Stimulated activated CD8-positive, alpha-beta memory T cell treated with anti-CD3 and anti-CD28 coated beads, Interleukin-4, amount 100 ng/mL, for 4 hours (primary cell): Measurements from ENCODE around the gene PRSS57.
A peak's percentile ranks its signal among the peaks of the same experiment; 100 is the strongest.

ENCODE experiments used
- DNase-seq, 2 donors: peaks; one replicate each; pipeline ENCODE4 v3.0.0-alpha.2; 2020; ENCODE audit warnings: low read depth in 2 of 2, low spot score in 1 of 2

PRSS57 gene

DNA sequence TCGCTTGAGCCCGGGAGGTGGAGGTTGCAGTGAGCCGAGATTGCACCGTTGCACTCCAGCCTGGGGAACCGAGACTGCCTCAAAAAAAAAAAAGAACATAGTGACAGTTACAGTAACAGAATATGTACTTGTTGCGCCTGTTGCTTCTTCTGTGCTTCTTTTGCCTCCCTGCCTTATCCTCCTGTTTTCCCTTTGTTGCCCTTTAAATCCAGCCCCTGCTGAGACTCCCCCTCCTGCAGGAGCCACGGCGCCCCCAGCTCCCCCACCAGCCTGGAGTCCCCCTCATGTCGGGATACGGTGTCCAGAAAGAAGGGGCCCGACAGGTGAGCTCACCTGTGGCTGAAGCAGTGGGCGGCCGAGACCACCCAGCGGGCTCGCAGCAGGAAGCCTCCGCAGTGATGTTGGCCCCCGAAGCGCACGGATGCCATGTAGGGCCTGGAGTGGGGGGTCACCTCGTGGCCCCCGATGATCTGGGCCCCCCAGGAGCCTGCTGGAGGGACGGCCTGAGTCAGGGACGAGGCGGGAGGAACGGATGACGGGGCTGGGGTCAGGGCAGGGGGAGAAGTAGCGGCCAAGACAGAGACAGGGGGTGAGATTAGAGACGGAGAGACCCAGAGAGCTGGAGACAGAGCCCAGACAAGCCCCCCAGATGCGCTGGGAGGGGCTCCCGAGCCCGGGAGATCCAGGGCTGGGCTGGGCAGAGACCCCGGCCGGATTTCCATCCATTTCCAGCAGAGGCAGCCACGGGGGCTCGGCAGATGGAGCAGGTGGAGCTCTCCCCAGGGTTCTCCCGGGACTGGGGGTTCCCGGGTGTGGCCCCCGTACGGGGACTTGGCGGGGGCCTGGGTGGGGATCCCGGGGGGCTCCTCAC is 536 bp downstream of the PRSS57 start:
- DNase-seq: no peak

DNA sequence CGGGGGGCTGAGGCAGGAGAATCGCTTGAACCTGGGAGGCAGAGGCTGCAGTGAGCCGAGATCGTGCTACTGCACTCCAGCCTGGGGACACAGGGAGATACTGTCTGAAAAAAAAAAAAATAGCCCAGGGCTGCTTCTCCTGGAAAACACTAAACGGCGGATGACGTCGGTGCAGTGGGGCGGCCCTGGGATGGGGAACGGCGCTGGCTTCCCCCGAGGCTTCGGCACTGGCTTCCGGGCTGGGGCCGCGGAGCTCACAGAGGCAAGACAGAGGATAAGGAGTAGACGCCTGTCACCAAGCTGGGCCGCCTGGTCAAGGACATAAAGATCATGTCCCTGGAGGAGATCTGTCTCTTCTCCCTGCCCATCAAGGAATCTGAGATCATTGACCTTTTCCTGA is 5.0 kb downstream of the PRSS57 start:
- DNase-seq: no peak

DNA sequence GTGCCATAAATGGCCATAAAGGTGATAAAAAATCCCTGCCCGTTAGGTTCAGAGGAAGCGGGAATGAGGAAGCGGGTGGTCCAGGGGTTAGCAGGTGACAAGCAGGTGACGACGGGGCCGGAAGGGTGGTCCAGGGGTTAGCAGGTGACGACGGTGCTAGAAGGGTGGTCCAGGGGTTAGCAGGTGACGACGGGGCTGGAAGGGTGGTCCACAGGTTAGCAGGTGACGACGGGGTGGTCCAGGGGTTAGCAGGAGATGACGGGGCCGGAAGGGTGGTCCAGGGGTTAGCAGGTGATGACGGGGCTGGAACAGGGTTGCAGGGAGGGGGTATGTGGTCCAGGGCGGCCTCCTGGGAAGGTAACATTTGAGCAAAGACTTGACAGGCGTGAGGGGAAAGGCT is 6.3 kb downstream of the PRSS57 start:
- no peak for DNase-seq

DNA sequence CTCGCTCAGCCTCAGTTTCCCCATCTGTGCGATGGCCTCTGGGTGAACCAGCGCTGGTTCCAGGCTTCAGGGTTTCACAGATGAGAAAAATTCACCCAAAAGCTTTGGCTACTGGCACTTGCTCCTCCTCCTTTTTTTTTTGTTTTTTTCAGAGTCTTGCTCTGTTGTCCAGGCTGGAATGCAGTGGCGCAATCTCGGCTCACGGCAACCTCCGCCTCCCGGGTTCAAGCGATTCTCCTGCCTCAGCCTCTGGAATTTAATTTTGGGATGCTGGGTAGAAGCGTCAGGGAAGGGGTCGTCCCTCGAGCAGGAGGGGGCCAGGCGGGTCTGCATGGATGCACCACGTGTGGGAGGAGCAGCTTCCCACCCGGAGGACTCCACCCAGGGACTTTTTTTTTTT is 7.0 kb downstream of the PRSS57 start:
- no peak for DNase-seq

- no peak for DNase-seq
Measured at GRCh38 chr19:687569-688166, 7.6 kb downstream of the PRSS57 start.

DNA sequence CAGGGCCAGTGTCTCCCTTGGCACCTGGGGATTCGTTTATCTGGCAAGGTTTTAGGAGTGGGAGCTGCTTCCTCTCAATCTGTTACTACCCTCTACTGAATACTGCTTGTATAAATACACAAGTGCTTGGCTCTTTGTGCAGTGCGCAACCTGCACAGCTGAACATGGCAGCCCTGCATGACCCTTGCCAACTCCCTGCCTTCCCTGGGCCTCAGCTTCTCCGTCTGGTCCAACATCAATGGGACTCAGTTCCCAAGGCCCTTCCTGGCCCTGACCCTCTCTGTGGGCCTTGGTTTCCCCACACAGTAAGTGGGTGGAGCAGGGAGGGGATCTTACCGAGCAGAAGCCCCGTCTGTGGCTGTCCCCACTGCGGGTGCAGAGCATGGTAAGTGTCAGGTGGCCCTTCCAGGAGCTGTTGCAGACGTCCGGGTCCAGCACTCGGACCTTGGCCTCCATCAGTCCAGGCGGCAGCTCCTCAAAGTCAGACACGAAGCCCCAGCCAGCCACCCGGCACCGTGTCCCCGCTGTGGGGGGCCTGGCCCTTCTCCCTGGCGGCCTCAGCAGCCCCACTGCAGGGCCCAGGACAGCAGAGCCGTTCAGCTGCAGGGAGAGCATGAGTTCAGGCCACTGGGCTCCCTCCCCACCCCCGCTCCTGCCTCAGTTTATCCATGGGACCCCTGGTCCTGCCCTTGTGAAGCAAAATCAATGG is 8.5 kb downstream of the PRSS57 start:
- no peak for DNase-seq

DNA sequence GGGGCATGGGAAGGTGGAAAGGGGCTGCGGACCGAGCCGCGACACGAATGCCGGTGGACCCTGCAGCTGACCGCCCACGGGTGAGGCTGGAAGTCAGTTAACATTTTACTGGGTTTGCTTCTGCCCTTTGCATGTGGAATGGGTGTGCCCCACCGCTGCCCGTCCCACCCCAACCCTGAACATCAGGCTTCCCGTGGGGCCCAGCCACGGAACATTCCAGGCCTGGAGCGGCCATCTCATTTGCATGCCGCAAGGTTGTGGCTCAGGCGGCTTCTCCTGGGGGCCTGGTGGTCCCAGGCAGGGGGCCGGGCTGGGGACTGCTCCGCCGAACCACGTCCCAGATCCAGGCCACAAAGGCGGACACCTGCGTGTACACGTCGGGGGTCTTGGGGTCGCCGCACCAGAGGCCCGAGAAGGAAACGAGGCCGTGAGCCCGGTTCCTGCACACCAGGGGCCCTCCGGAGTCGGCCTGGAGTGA is 9.8 kb downstream of the PRSS57 start:
- no peak for DNase-seq

- DNase-seq: no peak
Measured at GRCh38 chr19:682678-683320, 12.5 kb downstream of the PRSS57 start.

- DNase-seq: no peak
Measured at GRCh38 chr19:681029-682019, 13.9 kb downstream of the PRSS57 start.

DNA sequence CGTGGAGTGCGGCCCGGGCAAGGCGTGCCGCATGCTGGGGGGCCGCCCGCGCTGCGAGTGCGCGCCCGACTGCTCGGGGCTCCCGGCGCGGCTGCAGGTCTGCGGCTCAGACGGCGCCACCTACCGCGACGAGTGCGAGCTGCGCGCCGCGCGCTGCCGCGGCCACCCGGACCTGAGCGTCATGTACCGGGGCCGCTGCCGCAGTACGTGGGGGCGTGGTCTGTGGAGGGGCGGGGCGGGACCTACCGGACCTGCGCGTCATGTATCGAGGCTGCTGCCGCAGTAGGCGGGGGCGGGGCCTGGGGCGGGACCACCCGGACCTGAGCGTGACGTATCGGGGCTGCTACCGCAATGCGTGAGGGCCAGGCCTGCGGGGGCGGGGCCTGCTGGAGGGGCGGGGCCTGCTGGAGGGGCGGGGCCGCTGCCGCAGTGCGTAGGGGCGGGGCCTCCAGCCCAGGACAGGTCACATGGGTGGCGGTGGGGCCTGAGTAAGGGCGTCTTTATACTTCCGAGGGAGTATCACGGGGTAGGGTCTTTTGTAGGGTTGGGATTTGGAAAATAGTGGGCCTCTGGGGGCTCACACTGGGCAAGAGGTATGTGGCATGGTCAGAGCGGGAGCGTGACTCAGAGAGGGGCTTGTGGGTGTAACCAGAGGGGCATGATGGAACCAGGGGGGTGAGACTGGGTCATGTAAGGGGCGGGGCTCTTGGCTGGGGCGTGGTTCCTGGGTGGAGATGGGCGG is 14.8 kb downstream of the PRSS57 start:
- DNase-seq: peak; percentile 97 to 100

- no peak for DNase-seq
Measured at GRCh38 chr19:679418-680286, 15.6 kb downstream of the PRSS57 start.

DNA sequence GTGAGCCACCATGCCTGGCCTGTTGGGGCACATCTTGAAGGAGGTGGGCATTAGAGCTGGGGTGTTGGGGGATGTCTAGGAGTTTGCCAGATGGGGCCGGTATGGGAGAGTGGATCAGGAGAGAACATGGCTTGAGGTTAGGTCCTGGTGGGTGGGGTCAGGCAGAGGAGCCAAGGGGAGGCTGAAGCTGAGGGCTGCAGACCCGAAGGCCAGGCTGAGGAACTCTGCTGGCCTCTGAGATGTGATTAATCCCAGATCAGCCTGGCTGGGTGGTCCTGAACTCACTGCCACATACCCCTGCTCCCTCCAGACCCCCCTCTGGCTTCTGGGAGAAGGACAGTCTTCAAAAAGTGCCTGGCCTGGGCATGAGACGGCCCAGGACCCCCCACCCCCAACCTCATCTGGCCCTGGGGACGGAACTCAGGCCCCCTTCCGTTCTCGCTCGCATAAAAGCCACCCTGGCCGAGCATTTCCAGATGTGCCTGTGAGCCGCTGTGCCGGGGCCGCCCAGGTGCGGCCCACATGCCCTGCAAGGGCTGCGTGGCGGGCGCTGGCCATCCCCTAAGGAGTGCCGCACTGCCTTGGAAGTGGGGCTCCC is 16.4 kb downstream of the PRSS57 start:
- no peak for DNase-seq

- DNase-seq: no peak
Measured at GRCh38 chr19:677601-678436, 17.4 kb downstream of the PRSS57 start.

- DNase-seq: no peak
Measured at GRCh38 chr19:677201-677600, 18.1 kb downstream of the PRSS57 start.

DNA sequence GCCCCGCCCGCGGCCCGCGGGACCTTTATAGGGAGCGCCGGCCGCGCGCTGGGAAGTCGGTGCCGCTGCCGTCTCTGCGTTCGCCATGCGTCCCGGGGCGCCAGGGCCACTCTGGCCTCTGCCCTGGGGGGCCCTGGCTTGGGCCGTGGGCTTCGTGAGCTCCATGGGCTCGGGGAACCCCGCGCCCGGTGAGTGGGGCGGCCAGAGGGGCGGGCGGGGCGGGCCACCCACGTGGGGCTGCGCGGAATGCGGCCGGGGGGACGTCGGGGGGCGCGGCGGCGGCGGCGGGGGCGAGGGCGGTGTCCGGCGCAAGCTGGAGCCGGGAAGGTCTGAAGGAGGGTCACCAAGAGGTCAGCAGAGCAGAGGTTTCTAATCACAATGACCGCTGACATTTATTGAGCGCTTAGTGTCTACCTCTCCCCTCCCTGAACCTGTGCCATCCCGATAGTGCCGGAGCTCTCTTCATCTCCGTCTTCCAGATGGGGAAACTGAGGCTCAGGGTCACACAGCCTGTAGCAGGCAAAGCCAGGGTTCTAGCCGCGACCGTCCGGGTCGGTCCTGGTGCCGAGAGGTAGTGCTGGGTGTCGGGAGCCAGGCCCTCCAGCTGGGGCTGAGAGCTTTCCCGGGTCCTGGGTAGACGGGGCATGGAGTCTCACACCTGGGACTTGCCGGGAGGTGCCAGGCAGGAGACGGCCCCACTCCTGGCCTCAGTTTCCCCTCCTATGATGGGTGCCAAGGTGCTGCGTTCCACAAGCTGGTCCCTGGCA is 18.7 kb downstream of the PRSS57 start, which contains the start of gene FSTL3:
Gene FSTL3 (plus strand): TSS at position 54 of the 767 bp plus-strand sequence. CDS start 32 bp downstream, at position 86.
- no peak for DNase-seq

- no peak for DNase-seq
Measured at GRCh38 chr19:676007-676338, 19.3 kb downstream of the PRSS57 start.
